Measurements from ENCODE around the gene CTDP1.

GRCh38 chr18:79754022-79754761 lies 74.6 kb downstream of the CTDP1 start:
- TF ChIP-seq FOXK2 (conservative IDR thresholded peaks at IDR 0.05 in 1 of 2, IDR thresholded peaks at IDR 0.05 in 1 of 2; ENCODE audit: low read depth in 2 of 2) (no peak), ZSCAN32 (CRISPR knock-in tag; IDR thresholded peaks at IDR 0.05) (no peak), CEBPZ (IDR thresholded peaks at IDR 0.05; ENCODE audit: borderline replicate concordance, low read depth, low read length) (no peak), CBX3 (IDR thresholded peaks at IDR 0.05; ENCODE audit: borderline replicate concordance in 1 of 2, low read length in 2 of 2) (no peak), COPS2 (conservative IDR thresholded peaks at IDR 0.05) (no peak), CHD4 (IDR thresholded peaks at IDR 0.05; ENCODE audit: insufficient read depth, insufficient replicate concordance, low read depth, low read length, poor library complexity, severe bottlenecking) (no peak), TCFL5 (CRISPR knock-in tag; conservative IDR thresholded peaks at IDR 0.05) (no peak), POLR2A (conservative IDR thresholded peaks at IDR 0.05) (no peak), CHD1 (IDR thresholded peaks at IDR 0.05; ENCODE audit: low read length) (no peak), CAMTA2 (CRISPR knock-in tag; conservative IDR thresholded peaks at IDR 0.05) (no peak)
- TF ChIP-seq, protein P1, sequence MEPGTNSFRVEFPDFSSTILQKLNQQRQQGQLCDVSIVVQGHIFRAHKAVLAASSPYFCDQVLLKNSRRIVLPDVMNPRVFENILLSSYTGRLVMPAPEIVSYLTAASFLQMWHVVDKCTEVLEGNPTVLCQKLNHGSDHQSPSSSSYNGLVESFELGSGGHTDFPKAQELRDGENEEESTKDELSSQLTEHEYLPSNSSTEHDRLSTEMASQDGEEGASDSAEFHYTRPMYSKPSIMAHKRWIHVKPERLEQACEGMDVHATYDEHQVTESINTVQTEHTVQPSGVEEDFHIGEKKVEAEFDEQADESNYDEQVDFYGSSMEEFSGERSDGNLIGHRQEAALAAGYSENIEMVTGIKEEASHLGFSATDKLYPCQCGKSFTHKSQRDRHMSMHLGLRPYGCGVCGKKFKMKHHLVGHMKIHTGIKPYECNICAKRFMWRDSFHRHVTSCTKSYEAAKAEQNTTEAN (CRISPR knock-in tag; IDR thresholded peaks at IDR 0.05), result no peak
